Mesothelial cell of epicardium (in vitro differentiated cells): ENCODE measurements around the gene HSD3B2. TPM values are rescaled to one million over a fixed set of nuclear protein-coding genes. Genes with fewer than 3 reads are reported as not detected.

Experiments
- DNase-seq, 2 experiments: peaks; one replicate each; pipeline ENCODE4 v3.0.0; 2021; ENCODE audit warnings: low spot score in 2 of 2; ENCODE audit not compliant: unreplicated experiment in 2 of 2
- H3K27ac Mint-ChIP-seq: 2 replicates; pipeline ENCODE4 v1.8.0; 2021; ENCODE audit warnings: mixed read lengths
- H3K27me3 Mint-ChIP-seq: 2 replicates; pipeline ENCODE4 v1.8.0; 2021; ENCODE audit warnings: low read depth, mixed read lengths
- H3K36me3 Mint-ChIP-seq: 2 replicates; pipeline ENCODE4 v1.8.0; 2021; ENCODE audit warnings: mixed read lengths
- H3K4me1 Mint-ChIP-seq: 2 replicates; pipeline ENCODE4 v1.8.0; 2021; ENCODE audit warnings: mixed read lengths
- H3K4me3 Mint-ChIP-seq: 2 replicates; pipeline ENCODE4 v1.8.0; 2021; ENCODE audit warnings: mild to moderate bottlenecking, moderate library complexity, mixed read lengths
- H3K9me3 Mint-ChIP-seq: 2 replicates; pipeline ENCODE4 v1.8.0; 2021; ENCODE audit warnings: mixed read lengths
- CTCF ChIP-seq: fragments of 200-600 bp; sonication (generic); IDR thresholded peaks from one replicate; pipeline ENCODE4 v1.5.0; 2021; ENCODE audit warnings: antibody characterized with exemption; ENCODE audit not compliant: unreplicated experiment
- total RNA-seq: library from RNA; stranded (reverse); gene quantifications from 3 replicates; pipeline ENCODE4 v1.2.1, GENCODE V29; 2021

Gene HSD3B2
- total RNA-seq, 1 donor from 2014 or later, result 0.29 TPM

GRCh38 chr1:119371815-119372214, 43.1 kb upstream of the HSD3B2 start:
- TF ChIP-seq CTCF, result no peak
- Mint-ChIP-seq H3K27ac (no peak overlapping the region), H3K27me3 (peaks cover 23% of the 10 kb centered on the region), H3K36me3 (no peaks in the 10 kb centered on the region), H3K4me3 (no peak overlapping the region), H3K4me1 (peaks cover 17% of the 10 kb centered on the region), H3K9me3 (no peaks in the 10 kb centered on the region)
- no peak for DNase-seq

- Mint-ChIP-seq H3K9me3 (peaks cover 6% of the 10 kb centered on the region), H3K4me3 (no peak overlapping the region), H3K36me3 (no peaks in the 10 kb centered on the region), H3K27me3 (peaks cover 23% of the 10 kb centered on the region), H3K27ac (no peak overlapping the region), H3K4me1 (peaks cover 17% of the 10 kb centered on the region)
- no peak for TF ChIP-seq CTCF
- DNase-seq, result no peak
Measured at GRCh38 chr1:119372503-119373086, 42.4 kb upstream of the HSD3B2 start.

- Mint-ChIP-seq H3K36me3 (no peaks in the 10 kb centered on the region), H3K4me1 (peaks cover 17% of the 10 kb centered on the region), H3K27me3 (peaks cover 23% of the 10 kb centered on the region), H3K27ac (no peak overlapping the region), H3K9me3 (peaks cover 8% of the 10 kb centered on the region), H3K4me3 (no peak overlapping the region)
- TF ChIP-seq CTCF, result no peak
- DNase-seq, result no peak
Measured at GRCh38 chr1:119373465-119373864, 41.5 kb upstream of the HSD3B2 start.

GRCh38 chr1:119374208-119374874, 40.6 kb upstream of the HSD3B2 start:
- no peak for TF ChIP-seq CTCF
- Mint-ChIP-seq H3K27ac (no peak overlapping the region), H3K9me3 (peaks cover 11% of the 10 kb centered on the region), H3K27me3 (peaks cover 15% of the 10 kb centered on the region), H3K4me1 (peaks cover 17% of the 10 kb centered on the region), H3K36me3 (no peaks in the 10 kb centered on the region), H3K4me3 (no peak overlapping the region)
- DNase-seq, result no peak

GRCh38 chr1:119375366-119375765, 39.6 kb upstream of the HSD3B2 start:
- H3K27ac Mint-ChIP-seq, result no peak overlapping the region
- no peak for DNase-seq
- TF ChIP-seq CTCF, result no peak
- peaks cover 11% of the 10 kb centered on the region for H3K9me3 Mint-ChIP-seq
- peaks cover 11% of the 10 kb centered on the region for H3K27me3 Mint-ChIP-seq
- peaks cover 17% of the 10 kb centered on the region for H3K4me1 Mint-ChIP-seq
- no peaks in the 10 kb centered on the region for H3K36me3 Mint-ChIP-seq
- no peak overlapping the region for H3K4me3 Mint-ChIP-seq
